ENCODE data around the gene ZNF518A. TPM values are rescaled to one million over a fixed set of nuclear protein-coding genes. Genes with fewer than 3 reads are reported as not detected.

The ZNF518A gene
- total and polyA plus RNA-seq, 9 of the 15 experiments (the other 6 are each of a cell fraction or from before 2014, with no cell fraction given) = 6.3 to 30.0 (median 17.4) TPM

GRCh38 chr10:96124230-96125141 is 5.6 kb upstream of the ZNF518A start (continued):
- TF ChIP-seq RERE (CRISPR knock-in tag; IDR thresholded peaks at IDR 0.05; ENCODE audit: borderline replicate concordance) = no peak
- TF ChIP-seq ZNF212 (CRISPR knock-in tag; IDR thresholded peaks at IDR 0.05) = no peak
- TF ChIP-seq PRDM10 (IDR thresholded peaks at IDR 0.05; ENCODE audit: partially characterized antibody) = peak; percentile 7
- no peak for TF ChIP-seq CEBPZ (IDR thresholded peaks at IDR 0.05; ENCODE audit: borderline replicate concordance, low read depth, low read length)
- peak; percentile 78 for TF ChIP-seq POLR2B (IDR thresholded peaks at IDR 0.05; ENCODE audit: low read depth, partially characterized antibody)
- no peak for TF ChIP-seq RBM39 (optimal IDR thresholded peaks at IDR 0.05; ENCODE audit: low read depth, low read length)
- peak; percentile 54 to 90 (median 72) for TF ChIP-seq YY1 (IDR thresholded peaks at IDR 0.05; ENCODE audit: borderline replicate concordance in 1 of 3, control insufficient read depth in 1 of 3, extremely low read depth in 1 of 3, insufficient read depth in 3 of 3, insufficient read length in 1 of 3, insufficient replicate concordance in 2 of 3, low read depth in 1 of 3, low read length in 2 of 3)
- peak; percentile 63 for TF ChIP-seq TAF1 (IDR thresholded peaks at IDR 0.05; ENCODE audit: control insufficient read depth, extremely low read depth, insufficient read depth, low read length, severe bottlenecking)
- TF ChIP-seq ZNF23 (CRISPR knock-in tag; IDR thresholded peaks at IDR 0.05) = no peak
- TF ChIP-seq ZNF146 (CRISPR knock-in tag; IDR thresholded peaks at IDR 0.05; ENCODE audit: unreplicated experiment) = no peak
- no peak for TF ChIP-seq NUFIP1 (IDR thresholded peaks at IDR 0.05; ENCODE audit: partially characterized antibody)
- peak; percentile 29 for TF ChIP-seq SMAD1 (IDR thresholded peaks at IDR 0.05; ENCODE audit: low read depth, low read length, partially characterized antibody)
